Hematopoietic multipotent progenitor cell (in vitro differentiated cells): ENCODE measurements around the gene SNX32. TPM values are rescaled to one million over a fixed set of nuclear protein-coding genes. Genes with fewer than 3 reads are reported as not detected.
"Not testable (repeated sequence)": the region's sequence is repeated elsewhere in the genome, so short reads cannot be mapped to it uniquely, and the experiment has no call there.

Experiments used
- DNase-seq, 3 donors: peaks; one replicate each; pipeline ENCODE4 v3.0.0-alpha.2; 2011 to 2015; ENCODE audit warnings: low read depth in 2 of 3, low spot score in 2 of 3
- total RNA-seq: library from RNA; depleted of rRNA; stranded (reverse); fragments of >200 nt; gene quantifications from one replicate; pipeline ENCODE4 v1.2.3, GENCODE V29; 2012

The SNX32 gene
- total RNA-seq, 1 donor = 4.3 TPM

GRCh38 chr11:65822776-65823528, 10.8 kb upstream of the SNX32 start:
- DNase-seq = no peak

- no peak for DNase-seq
These were observed 6.6 kb upstream of the SNX32 start for GRCh38 chr11:65826984-65827735.

- no peak for DNase-seq
These were observed 4.3 kb upstream of the SNX32 start for GRCh38 chr11:65829459-65829858.

- DNase-seq = not testable (repeated sequence)
These were observed 1.5 kb upstream of the SNX32 start for GRCh38 chr11:65832231-65832630.

GRCh38 chr11:65834202-65834601, 439 bp downstream of the SNX32 start:
- no peak for DNase-seq

- DNase-seq = no peak
These were observed 8.4 kb downstream of the SNX32 start for GRCh38 chr11:65842144-65842543.

GRCh38 chr11:65843811-65844210, 10.0 kb downstream of the SNX32 start:
- DNase-seq = no peak

- no peak for DNase-seq
These were observed 10.6 kb downstream of the SNX32 start for GRCh38 chr11:65844231-65844872.

- no peak for DNase-seq
These were observed 14.0 kb downstream of the SNX32 start for GRCh38 chr11:65847746-65848145.

GRCh38 chr11:65848693-65849092, 14.9 kb downstream of the SNX32 start:
- not testable (repeated sequence) for DNase-seq

- no peak for DNase-seq
These were observed 15.6 kb downstream of the SNX32 start for GRCh38 chr11:65849366-65849765.

- DNase-seq = no peak
These were observed 16.0 kb downstream of the SNX32 start for GRCh38 chr11:65849771-65850216.

- no peak for DNase-seq
These were observed 16.7 kb downstream of the SNX32 start for GRCh38 chr11:65850217-65851082.

GRCh38 chr11:65851083-65851579, 17.4 kb downstream of the SNX32 start:
- peak in 1 of 3 donors; percentile 31 for DNase-seq

GRCh38 chr11:65851811-65852507, 18.2 kb downstream of the SNX32 start:
- no peak for DNase-seq

- no peak for DNase-seq
These were observed 18.9 kb downstream of the SNX32 start for GRCh38 chr11:65852508-65853245.

- no peak for DNase-seq
These were observed 19.6 kb downstream of the SNX32 start for GRCh38 chr11:65853246-65853979.

- no peak for DNase-seq
These were observed 20.4 kb downstream of the SNX32 start for GRCh38 chr11:65854161-65854592.
